NCI-H2196 treated with DMSO at 0.1 percent for 48 hours (cell line): ENCODE results near the gene BLNK.

ENCODE experiments used
- DNase-seq: peaks from one replicate; lab custom pipeline; 2025; ENCODE audit not compliant: unreplicated experiment; lab: John Stamatoyannopoulos, UW

Gene BLNK

GRCh38 chr10:96289218-96289910 lies 18.0 kb upstream of the BLNK start:
- DNase-seq, result no peak

- no peak for DNase-seq
Observed at GRCh38 chr10:96288151-96288621, 16.8 kb upstream of the BLNK start.

GRCh38 chr10:96287392-96288105 lies 16.2 kb upstream of the BLNK start:
- peak; percentile 27 for DNase-seq

GRCh38 chr10:96285331-96285752 lies 14.0 kb upstream of the BLNK start:
- DNase-seq, result no peak

- DNase-seq, result no peak
Observed at GRCh38 chr10:96283756-96284155, 12.4 kb upstream of the BLNK start.

- DNase-seq, result no peak
Observed at GRCh38 chr10:96283351-96283750, 12.0 kb upstream of the BLNK start.

- no peak for DNase-seq
Observed at GRCh38 chr10:96281444-96282029, 10.2 kb upstream of the BLNK start.

GRCh38 chr10:96280859-96281258 lies 9.5 kb upstream of the BLNK start:
- no peak for DNase-seq

- no peak for DNase-seq
Observed at GRCh38 chr10:96279191-96279641, 7.8 kb upstream of the BLNK start.

- DNase-seq, result no peak
Observed at GRCh38 chr10:96276831-96277230, 5.5 kb upstream of the BLNK start.

- no peak for DNase-seq
Observed at GRCh38 chr10:96276426-96276825, 5.1 kb upstream of the BLNK start.

GRCh38 chr10:96275685-96276418 lies 4.5 kb upstream of the BLNK start:
- peak; percentile 13 for DNase-seq

- no peak for DNase-seq
Observed at GRCh38 chr10:96272316-96273280, 1.2 kb upstream of the BLNK start.

GRCh38 chr10:96270571-96270970 lies 798 bp downstream of the BLNK start:
- DNase-seq, result no peak

GRCh38 chr10:96269438-96270300 lies 1.7 kb downstream of the BLNK start:
- no peak for DNase-seq

GRCh38 chr10:96268341-96268909 lies 2.9 kb downstream of the BLNK start:
- no peak for DNase-seq

- DNase-seq, result no peak
Observed at GRCh38 chr10:96267234-96267705, 4.1 kb downstream of the BLNK start.

- DNase-seq, result no peak
Observed at GRCh38 chr10:96266118-96266770, 5.1 kb downstream of the BLNK start.
